GM21423 (cell line): Measurements from ENCODE around the gene LMX1A.

Experiments
- ATAC-seq: cut with Tn5 transposase; IDR thresholded peaks from one replicate; pipeline ENCODE4 v1.9.1; 2021; ENCODE audit warnings: mild to moderate bottlenecking, moderate library complexity; ENCODE audit not compliant: unreplicated experiment

Gene LMX1A

DNA sequence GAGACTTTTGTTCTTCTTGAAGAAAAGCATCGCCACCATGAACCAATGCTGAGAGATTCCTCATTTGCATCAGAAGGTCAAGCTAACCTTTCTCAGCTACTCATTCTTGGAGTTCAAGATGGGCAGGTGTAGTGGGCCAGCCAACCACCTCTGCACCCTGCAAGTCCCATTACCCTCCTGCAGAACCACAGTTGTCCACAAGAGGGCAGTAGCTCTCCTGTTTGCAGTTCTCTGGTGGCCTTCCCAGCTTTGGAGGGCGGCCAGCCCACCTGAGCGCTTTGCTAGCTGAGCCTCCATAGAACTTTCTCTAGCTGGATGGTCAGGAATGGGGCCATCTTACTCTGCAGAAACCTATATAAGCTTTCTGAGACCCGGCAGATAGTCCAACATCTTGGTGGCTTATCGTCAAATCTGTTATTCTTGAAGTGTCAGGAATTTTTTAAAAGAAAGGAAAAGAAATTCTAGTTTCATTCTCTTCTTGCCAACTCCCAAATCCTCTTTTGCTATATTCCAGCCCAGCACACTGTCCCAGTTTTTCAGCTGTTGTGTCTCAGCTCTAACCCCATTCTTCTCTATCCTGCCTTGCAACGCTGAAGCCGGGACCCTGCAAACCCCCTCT is 11.0 kb upstream of the LMX1A start:
- peak; percentile 73 for ATAC-seq

DNA sequence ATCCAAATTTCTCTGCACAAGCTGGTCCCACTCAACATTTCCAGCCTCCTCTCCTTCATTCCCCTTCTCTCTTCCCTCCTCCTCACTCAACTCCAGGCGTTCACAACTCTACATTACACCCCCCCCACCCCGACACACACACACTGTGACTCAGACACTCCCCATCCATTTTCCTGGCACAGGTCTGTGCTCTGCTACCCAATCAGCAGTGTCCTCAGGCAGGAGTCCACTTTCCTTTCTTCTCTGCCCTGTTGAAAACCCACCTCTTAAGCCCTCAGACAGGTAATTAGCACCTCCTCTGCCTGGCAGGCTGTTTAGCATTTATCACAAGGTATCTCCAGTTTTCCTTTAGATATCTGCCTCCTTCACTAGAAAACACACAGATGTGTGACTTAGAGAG is 8.8 kb upstream of the LMX1A start:
- ATAC-seq, result no peak

- no peak for ATAC-seq
Observed at GRCh38 chr1:165364568-165365133, 8.1 kb upstream of the LMX1A start.

GRCh38 chr1:165356876-165357275 is 361 bp upstream of the LMX1A start:
- no peak for ATAC-seq

DNA sequence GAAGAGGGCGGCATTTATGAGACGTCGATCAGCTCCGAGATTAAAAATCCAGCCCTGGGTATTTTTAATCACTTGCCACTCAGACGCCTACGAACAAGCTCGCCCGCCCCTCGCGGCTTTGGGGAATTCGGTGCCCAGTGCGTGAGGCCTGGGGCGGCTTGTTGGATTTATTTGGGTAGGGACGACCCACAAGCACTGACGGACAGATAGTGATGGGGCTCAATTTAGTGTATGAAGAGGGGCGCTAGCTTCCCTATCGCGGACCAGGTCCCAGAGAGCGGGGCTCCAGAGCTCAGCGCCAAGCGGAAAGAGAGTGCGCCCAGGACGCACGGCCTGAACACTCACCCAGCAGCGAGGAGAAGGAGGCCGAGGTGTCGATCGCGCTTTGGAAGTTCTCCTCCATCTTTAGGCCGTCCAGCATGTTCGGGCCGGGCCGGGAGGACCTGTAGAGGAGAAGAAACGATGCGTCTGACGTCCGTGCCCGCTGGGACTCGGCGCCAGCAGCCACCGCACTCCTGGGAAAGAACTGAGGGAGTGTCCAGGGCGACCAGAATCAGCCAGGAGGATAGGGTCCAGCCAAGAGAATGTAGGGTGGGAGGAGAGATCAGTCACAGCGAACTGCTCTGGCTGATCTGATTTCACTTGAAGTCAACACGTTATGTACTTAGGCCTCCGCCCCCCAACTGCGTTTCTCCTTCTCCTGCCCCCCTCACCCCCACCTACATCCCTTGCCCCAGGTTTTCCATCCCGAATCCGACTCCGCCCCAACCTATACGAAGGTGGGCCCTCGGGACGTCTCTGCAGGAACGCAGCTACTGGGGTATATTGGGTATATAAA is 1.2 kb downstream of the LMX1A start:
- ATAC-seq, result no peak

DNA sequence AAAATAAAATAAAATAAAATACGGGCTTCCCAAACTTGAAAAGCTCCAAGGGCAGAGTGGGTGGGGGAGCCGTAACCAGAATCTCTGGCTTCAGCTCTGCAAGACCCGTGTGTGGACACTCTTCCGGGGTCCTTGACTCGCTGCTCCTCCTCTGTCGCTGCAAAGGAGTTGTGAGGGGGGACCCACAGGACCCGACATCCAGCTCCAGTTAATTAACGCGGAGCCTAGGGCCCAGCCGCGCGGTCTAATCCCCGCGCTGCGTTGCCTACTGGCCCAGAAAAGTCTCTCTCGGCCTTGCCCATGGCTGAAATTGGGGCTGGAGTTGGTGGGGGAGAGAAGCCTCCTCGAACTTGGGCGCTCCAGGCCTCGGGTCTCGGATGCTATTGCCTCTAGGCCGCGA is 1.8 kb downstream of the LMX1A start:
- no peak for ATAC-seq

- ATAC-seq, result no peak
Observed at GRCh38 chr1:165353731-165354671, 2.5 kb downstream of the LMX1A start.

- ATAC-seq, result no peak
Observed at GRCh38 chr1:165352442-165353293, 3.8 kb downstream of the LMX1A start.

- no peak for ATAC-seq
Observed at GRCh38 chr1:165351863-165352441, 4.6 kb downstream of the LMX1A start.

DNA sequence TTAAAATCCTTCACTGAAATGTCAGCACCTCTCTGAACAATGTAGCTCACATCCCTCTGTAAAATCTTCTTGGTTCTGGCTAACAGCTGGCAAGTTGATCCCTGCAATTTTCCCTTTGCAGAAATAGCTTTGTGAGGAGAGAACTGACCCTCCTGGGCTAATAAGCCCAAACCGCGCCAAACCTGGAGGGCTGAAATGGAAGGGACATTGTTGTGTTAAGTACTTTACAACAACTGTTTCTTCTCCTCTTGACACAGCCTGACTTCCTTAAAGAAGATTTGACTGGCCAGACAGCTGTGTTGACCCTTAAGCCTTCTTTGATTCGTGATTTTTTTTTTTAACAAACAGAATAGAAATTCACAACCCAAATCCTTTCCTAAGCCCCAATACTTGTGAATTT is 5.7 kb downstream of the LMX1A start:
- no peak for ATAC-seq

GRCh38 chr1:165345502-165345901 is 11.0 kb downstream of the LMX1A start:
- no peak for ATAC-seq

DNA sequence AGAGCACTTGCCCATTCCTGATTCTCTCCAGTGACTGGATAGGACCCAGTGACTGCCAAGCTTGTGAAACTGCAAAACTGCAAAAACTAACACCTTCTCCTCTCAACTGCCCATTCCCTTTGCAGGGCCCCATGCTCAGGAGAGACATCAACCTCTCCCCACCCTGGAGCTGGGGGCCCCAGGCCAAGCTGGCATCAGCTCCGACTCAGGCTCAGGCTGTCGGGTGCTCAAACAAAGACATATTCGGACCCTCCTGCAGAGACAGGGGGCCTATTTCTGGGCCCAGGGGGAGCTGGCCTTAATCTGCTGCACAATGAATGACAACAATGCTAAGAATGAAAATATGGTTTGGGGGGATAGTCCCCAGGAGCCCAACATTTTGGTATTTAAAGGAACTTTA is 11.8 kb downstream of the LMX1A start:
- ATAC-seq, result no peak

DNA sequence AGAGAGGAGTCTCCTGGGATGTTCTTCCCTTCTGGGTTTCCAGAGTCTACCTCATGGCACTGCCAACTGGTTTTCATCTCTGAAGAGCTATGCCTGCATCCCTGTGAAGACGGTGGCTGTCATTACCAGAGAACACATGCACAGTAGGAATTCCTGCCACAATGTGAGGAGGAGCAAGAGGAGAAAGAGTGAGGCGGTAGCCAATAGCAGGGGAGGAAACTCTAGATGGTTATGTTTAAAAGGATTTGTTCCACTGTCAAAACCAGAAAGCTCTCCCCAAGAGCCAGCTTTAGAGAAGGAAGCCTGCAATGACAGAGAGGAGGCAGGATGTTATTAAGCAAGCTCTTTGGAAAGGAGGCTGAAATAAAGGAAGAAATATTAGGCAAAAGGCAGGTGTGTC is 12.3 kb downstream of the LMX1A start:
- ATAC-seq, result no peak

DNA sequence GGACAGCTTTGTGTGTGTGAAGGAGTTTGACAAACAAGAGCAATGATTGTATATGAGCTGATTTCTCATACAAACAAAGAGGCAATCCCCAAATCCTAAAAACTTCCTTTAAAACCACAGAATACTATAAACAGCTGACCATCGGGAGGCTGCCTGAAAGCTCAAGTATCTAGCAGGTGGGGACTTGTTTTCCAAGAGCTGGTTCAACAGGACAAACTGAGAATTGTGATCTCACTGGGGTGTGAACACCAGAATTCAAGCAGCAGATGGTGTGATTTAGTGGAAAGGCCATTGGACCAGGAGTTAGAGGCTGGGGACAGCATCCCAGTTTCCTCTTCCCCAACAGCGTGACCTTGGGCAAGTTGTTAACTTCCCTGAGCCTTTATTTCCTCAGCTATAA is 13.9 kb downstream of the LMX1A start:
- no peak for ATAC-seq

DNA sequence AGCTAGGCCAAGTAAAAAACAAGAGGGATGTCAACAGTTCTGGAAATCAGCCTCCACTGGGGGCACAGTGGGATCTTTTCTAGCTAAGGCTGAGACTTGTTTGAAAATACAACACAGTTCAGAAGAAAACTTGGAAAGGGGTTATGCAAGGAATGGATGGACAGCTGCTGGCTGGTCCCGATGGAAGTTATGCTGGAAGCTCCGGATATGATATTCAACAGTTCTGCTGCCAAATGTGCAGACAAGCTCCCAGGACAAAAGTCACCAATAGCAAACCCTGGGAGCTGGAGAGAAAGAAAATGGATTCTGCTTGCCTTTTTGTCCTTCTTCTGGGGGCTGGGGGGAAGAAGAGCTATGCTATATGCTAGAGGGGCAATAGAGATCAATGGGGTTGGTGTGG is 14.3 kb downstream of the LMX1A start:
- ATAC-seq, result no peak

DNA sequence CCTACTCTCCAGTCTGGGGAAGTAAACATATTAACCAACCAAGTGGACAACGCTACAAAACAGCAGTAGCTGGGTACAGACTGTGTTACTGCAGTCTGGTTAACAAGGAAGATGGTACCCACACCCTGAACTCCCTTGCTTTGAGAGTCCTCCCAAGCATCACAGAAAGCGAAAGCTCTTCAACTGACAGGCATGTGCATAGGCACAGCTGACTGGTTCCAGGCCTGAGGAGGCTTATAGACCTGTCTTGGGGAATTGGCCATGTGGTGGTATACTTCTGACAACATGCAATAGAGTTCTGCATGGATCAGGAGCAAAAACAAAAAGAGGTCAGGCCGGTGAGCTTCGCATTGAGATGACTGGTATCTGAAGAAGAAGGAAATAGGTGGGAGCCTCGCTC is 17.4 kb downstream of the LMX1A start:
- ATAC-seq, result no peak

DNA sequence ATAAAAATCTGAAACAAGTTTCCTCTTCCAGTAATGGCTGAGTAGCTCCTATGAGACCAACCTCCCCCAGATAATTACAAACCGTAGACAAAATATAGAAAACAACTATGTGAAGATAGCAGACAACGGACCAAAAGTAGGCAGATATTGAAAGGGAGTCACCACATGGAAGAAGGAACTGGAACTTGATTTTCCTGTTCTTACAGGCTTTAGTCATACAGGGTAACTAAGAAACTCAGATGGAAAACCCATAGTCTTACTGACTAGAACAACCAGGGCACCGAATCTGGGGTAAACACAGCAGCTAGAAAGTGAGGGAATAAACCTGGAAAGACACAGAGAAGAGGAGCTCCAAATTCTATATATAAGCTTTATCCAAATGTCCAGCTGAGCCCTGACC is 26.0 kb downstream of the LMX1A start:
- no peak for ATAC-seq

- no peak for ATAC-seq
Observed at GRCh38 chr1:165329104-165329503, 27.4 kb downstream of the LMX1A start.

DNA sequence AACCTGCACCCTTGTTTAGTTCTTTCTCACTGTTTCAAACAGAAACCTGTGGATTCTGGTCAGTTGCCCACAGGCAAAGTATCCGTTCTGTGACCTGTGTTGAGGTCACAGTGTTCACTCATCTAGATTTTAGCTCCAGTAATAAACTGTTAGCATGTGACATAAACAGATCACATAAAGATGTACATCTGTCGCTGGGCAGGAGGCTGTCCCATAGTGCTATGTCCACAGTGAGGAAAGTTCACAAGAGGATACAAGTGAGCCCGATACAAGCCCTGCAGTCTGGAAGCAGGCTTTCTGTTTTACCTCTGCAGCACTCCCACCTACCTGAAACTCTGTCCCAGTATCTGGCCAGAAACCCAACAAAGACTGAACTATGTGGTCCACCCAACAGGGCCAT is 28.4 kb downstream of the LMX1A start:
- no peak for ATAC-seq

DNA sequence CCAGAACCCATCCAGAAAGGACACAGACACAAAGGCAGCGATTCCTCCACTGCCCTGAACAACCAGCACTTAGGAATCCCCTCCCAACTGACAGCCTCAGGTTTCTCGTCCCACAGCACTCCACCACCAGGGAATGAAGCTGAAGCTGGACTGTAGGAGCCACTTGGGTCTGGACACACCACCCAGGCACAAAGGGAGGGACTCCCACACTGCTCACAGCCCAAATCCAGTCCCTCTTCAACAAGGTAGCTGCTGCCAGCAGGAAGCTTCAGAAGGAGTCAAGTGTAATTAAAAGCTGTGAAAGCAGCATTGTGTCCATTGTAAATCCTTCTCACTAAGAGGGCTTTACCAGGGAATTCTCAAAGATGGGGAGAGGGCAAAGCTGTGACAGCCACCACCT is 29.0 kb downstream of the LMX1A start:
- no peak for ATAC-seq
